ENCODE data around the gene RAB5B.

RAB5B gene

DNA sequence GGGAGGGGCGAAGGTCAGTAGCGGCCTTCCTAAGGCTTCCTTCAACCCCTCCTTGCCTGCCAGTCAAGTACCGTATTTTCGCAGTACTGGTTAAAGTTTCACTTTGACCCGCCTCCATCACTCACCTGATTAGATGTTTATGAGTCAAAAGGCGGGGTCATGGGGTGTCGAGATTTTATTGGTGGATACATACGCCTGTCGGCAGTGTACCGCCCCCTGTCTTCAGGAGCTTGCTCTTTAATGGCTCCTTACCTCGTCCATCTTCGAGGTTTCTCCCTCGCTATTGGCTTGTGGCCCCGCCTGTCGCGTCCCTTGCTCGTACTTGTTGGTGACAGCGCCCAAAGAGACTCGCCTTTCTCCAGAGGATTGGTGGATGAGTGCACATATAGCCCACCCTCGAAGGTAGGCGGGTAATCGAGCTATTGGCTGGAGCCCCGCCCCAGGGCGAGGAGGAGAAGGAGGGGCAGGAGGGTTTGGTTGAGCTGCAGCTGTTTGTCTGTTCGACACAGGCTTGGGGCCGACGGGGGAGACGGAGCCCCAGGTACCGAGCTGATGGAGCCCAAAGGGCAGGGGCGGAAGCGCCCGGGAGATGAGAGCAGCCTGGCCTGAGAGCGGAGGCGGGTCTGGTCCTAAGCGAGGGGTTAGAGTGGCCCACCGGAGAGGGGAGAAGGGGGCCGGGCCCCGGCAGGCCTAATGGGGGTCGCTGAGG lies at the start of gene RAB5B:
Gene RAB5B (plus strand): TSS at position 480 of the 709 bp plus-strand sequence. CDS start 12,883 bp downstream, outside the sequence.
- in situ Hi-C loops (cut with MboI; ENCODE audit: low sequenced_read_pairs, unreplicated experiment), result no loop called here
- no peak for TF ChIP-seq CTCF (IDR thresholded peaks at IDR 0.05; ENCODE audit: borderline replicate concordance, control extremely low read depth, extremely low read depth, insufficient read depth, missing control alignments)
- peak; percentile 94 for DNase-seq (ENCODE audit: low spot score)

- no peak for DNase-seq (ENCODE audit: low spot score)
- TF ChIP-seq CTCF (IDR thresholded peaks at IDR 0.05; ENCODE audit: borderline replicate concordance, control extremely low read depth, extremely low read depth, insufficient read depth, missing control alignments), result no peak
- in situ Hi-C loops (cut with MboI; ENCODE audit: low sequenced_read_pairs, unreplicated experiment), result no loop called here
Measured at GRCh38 chr12:55925371-55925770, 48.5 kb upstream of the RAB5B start.

GRCh38 chr12:55925870-55926737 lies 47.8 kb upstream of the RAB5B start:
- no peak for DNase-seq (ENCODE audit: low spot score)
- TF ChIP-seq CTCF (IDR thresholded peaks at IDR 0.05; ENCODE audit: borderline replicate concordance, control extremely low read depth, extremely low read depth, insufficient read depth, missing control alignments), result no peak
- in situ Hi-C loops (cut with MboI; ENCODE audit: low sequenced_read_pairs, unreplicated experiment), result no loop called here

DNA sequence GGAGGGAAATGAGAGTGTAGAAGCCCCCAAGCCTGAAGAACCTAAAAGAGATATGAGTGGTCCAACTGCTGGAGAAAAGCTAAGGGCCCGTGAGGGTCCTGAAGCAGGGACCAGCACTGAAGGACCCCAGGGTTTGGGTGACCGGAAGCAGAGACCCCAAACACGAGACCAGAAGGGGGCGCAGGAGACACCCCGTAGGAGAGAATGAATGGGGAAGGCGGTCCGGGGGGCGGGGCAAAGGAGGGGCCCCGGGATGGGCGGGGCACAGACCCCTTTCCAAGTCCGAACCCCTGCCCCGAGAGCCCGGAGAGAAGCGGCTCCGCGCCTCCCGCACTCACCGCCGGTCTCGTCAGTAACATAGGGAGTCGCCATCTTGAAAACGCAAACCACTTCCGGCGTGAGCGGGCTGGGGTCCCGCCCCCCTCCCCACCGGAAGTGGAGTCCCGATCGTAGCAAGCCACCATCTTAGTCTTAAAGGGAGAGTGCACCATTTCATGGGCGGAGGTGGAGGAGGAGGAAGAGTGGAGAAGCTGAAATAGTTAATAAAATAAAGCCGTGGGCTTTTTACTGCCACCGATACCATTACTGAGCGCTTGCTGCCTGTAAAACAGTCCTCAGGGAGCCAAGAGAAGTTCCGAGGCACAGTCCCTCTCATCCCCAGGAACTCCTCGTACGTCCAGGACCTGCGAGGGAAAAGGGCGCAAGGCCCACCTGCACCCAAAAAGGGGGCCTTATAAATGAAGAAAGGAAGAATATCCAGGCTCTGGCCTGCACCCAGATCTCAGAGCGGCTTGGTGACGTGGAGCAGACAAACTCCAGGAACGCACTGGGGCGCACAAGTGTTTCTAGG lies 46.9 kb upstream of the RAB5B start:
- in situ Hi-C loops (cut with MboI; ENCODE audit: low sequenced_read_pairs, unreplicated experiment), result no loop called here
- TF ChIP-seq CTCF (IDR thresholded peaks at IDR 0.05; ENCODE audit: borderline replicate concordance, control extremely low read depth, extremely low read depth, insufficient read depth, missing control alignments), result peak; percentile 80
- DNase-seq (ENCODE audit: low spot score), result peak; percentile 93

DNA sequence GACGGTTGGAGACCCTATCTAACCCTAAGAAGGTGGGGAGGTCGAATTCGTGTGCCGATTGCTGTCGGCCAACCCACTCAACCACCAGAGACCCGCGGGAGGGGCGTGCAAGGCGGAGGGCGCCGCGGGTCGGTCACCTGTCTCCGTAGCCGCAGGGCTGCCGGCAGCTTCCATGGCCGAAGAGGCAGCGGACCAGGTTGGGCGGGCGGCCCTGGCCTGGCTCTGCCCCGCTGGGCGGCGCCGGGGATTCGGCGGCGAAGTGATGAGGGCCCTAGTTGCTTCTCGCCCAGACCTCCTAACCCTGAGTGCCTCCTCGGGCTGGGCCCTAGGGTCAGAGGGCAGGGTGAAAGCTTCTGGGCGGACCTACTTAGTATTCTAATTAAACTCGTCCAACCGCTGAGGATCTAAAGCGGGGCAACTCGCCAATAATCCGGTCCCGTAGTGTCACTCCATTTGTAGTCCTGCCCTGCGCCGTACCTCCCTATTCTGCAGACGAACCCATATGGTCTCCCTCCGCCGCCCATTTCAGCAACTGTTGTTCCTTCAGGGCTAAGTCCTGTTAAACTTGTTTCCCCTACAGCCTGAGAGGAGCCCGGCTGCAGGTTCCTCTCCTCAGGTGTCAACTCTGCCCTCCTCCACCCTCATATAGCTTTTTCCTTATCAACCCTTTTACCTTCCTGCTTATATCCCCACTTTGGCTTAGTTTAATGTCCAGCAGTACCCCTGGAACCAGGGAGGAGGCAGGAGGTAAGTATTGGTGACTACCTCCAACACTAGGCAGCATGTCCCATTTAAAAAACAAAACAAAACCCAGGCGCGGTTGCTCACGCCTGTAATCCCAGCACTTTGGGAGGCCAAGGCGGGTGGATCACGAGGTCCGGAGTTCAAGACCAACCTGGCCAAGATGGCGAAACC lies 46.0 kb upstream of the RAB5B start, which contains the start of gene PYM1:
Gene PYM1 (minus strand): TSS at position 307 of the 915 bp plus-strand sequence. CDS start 133 bp downstream, at position 174.
- no peak for TF ChIP-seq CTCF (IDR thresholded peaks at IDR 0.05; ENCODE audit: borderline replicate concordance, control extremely low read depth, extremely low read depth, insufficient read depth, missing control alignments)
- in situ Hi-C loops (cut with MboI; ENCODE audit: low sequenced_read_pairs, unreplicated experiment), result no loop called here
- peak; percentile 79 for DNase-seq (ENCODE audit: low spot score)
